Type B pancreatic cell (in vitro differentiated cells): ENCODE results near the gene IL1B. TPM values are rescaled to one million over a fixed set of nuclear protein-coding genes. Genes with fewer than 3 reads are reported as not detected.

ENCODE experiments used
- DNase-seq: peaks from one replicate; pipeline ENCODE4 v3.0.0; 2021; ENCODE audit warnings: mixed read lengths; ENCODE audit not compliant: unreplicated experiment; ENCODE audit errors: extremely low spot score
- H3K27ac Mint-ChIP-seq: 2 replicates; pipeline ENCODE4 v1.8.0; 2021; ENCODE audit warnings: mild to moderate bottlenecking, mixed read lengths
- H3K27me3 Mint-ChIP-seq: 2 replicates; pipeline ENCODE4 v1.8.0; 2021; ENCODE audit warnings: mixed read lengths
- H3K36me3 Mint-ChIP-seq: 2 replicates; pipeline ENCODE4 v1.8.0; 2021; ENCODE audit warnings: mixed read lengths
- H3K4me1 Mint-ChIP-seq: one replicate; pipeline ENCODE4 v1.8.0; 2021; ENCODE audit warnings: mixed read lengths; ENCODE audit not compliant: unreplicated experiment
- H3K4me3 Mint-ChIP-seq: 2 replicates; pipeline ENCODE4 v1.8.0; 2021; ENCODE audit warnings: mild to moderate bottlenecking, mixed read lengths
- H3K9me3 Mint-ChIP-seq: 2 replicates; pipeline ENCODE4 v1.8.0; 2021; ENCODE audit warnings: mixed read lengths
- CTCF ChIP-seq: fragments of 200-600 bp; sonication (generic); conservative IDR thresholded peaks from 2 replicates; pipeline ENCODE4 v1.5.0; 2021; ENCODE audit warnings: antibody characterized with exemption, mild to moderate bottlenecking
- total RNA-seq: library from RNA; stranded (reverse); gene quantifications from 2 replicates; pipeline ENCODE4 v1.2.1, GENCODE V29; 2021; ENCODE audit warnings: low replicate concordance

IL1B gene
- total RNA-seq, 1 donor from 2014 or later = 0.46 TPM

DNA sequence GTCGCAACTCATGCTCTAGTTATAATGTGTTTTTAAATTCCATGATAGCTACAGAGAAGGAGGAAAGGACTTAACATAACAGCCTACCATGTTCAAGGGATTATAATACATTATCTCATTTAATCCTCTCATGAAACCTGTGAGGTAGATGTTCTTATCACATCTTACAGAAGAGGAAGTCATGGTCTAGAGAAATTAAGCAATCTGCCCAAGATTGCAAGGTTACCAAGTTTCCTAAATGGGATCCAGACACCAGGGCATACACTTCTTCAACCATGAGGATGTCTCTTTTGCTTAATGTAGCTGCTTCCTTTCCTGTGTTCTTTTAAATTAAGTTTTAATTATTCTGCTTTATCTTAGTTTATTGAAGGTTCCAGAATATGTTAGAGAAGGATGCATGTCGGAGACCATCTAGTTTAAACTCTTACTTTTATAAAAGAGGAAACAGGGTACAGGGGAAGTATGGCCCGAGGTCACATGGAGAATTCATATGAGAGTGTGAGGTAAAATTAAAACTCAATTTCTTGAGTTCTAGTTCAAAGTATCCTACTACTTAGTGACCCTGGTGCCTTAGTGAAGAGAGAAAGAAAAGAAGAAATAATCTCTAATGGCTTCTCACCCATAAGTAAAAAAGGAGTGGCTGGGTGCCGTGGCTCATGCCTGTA, 48.7 kb downstream of the IL1B start:
- TF ChIP-seq CTCF = no peak
- Mint-ChIP-seq H3K36me3 (peaks cover 3% of the 10 kb centered on the region), H3K9me3 (no peaks in the 10 kb centered on the region), H3K27me3 (no peaks in the 10 kb centered on the region), H3K27ac (no peak overlapping the region), H3K4me1 (peaks cover 14% of the 10 kb centered on the region), H3K4me3 (no peak overlapping the region)
- DNase-seq = no peak

- Mint-ChIP-seq H3K4me1 (peaks cover 17% of the 10 kb centered on the region), H3K27me3 (no peaks in the 10 kb centered on the region), H3K4me3 (no peak overlapping the region), H3K9me3 (no peaks in the 10 kb centered on the region), H3K27ac (no peak overlapping the region), H3K36me3 (peaks cover 3% of the 10 kb centered on the region)
- no peak for DNase-seq
- no peak for TF ChIP-seq CTCF
Measured at GRCh38 chr2:112787294-112787693, 49.3 kb downstream of the IL1B start.

GRCh38 chr2:112784199-112785189, 52.1 kb downstream of the IL1B start, which contains the start of gene IL1A:
TSS of gene IL1A (minus strand) at chr2:112784493. CDS start at chr2:112783770, 723 bp downstream.
- Mint-ChIP-seq H3K9me3 (no peaks in the 10 kb centered on the region), H3K4me1 (peaks cover 17% of the 10 kb centered on the region), H3K27ac (peak within 1 kb of the TSS; percentile 91), H3K4me3 (peak within 1 kb of the TSS; percentile 69), H3K36me3 (peaks cover 3% of the 10 kb centered on the region), H3K27me3 (no peaks in the 10 kb centered on the region)
- DNase-seq = no peak
- TF ChIP-seq CTCF = no peak

- Mint-ChIP-seq H3K36me3 (no peaks in the 10 kb centered on the region), H3K4me1 (peaks cover 17% of the 10 kb centered on the region), H3K4me3 (peak overlapping the region; percentile 69), H3K27ac (peak overlapping the region; percentile 91), H3K27me3 (no peaks in the 10 kb centered on the region), H3K9me3 (no peaks in the 10 kb centered on the region)
- TF ChIP-seq CTCF = no peak
- no peak for DNase-seq
Measured at GRCh38 chr2:112783187-112783714, 53.3 kb downstream of the IL1B start.

GRCh38 chr2:112782234-112782799, 54.3 kb downstream of the IL1B start:
- no peak for TF ChIP-seq CTCF
- Mint-ChIP-seq H3K4me3 (peak overlapping the region; percentile 41), H3K27me3 (no peaks in the 10 kb centered on the region), H3K4me1 (peaks cover 20% of the 10 kb centered on the region), H3K36me3 (no peaks in the 10 kb centered on the region), H3K27ac (peak overlapping the region; percentile 48), H3K9me3 (no peaks in the 10 kb centered on the region)
- DNase-seq = no peak

Other genes with a start within 250 kb of the IL1B start
- 50.3 and 63.9 TPM in 2 replicates for gene SLC20A1, start 190.8 kb downstream of the IL1B start, total RNA-seq
- not detected in 2 replicates for gene NT5DC4, start 115.8 kb downstream of the IL1B start, total RNA-seq
- gene CKAP2L, start 72.2 kb downstream of the IL1B start, total RNA-seq = 9.7 and 25.4 TPM in 2 replicates
- gene IL1A, start 52.3 kb downstream of the IL1B start, total RNA-seq = 0.60 and 1.6 TPM in 2 replicates
- gene IL37, start 74.4 kb upstream of the IL1B start, total RNA-seq = not detected in 2 replicates
- gene IL36G, start 141.2 kb upstream of the IL1B start, total RNA-seq = not detected in 2 replicates
- not detected in 2 replicates for gene IL36A, start 168.7 kb upstream of the IL1B start, total RNA-seq
- gene IL36B, start 216.1 kb upstream of the IL1B start, total RNA-seq = not detected in 2 replicates
- 12.0 and 17.7 TPM in 2 replicates for gene IL36RN, start 222.4 kb upstream of the IL1B start, total RNA-seq
- not detected in 2 replicates for gene IL1F10, start 231.2 kb upstream of the IL1B start, total RNA-seq